Measurements from ENCODE around the gene FAM193A. TPM values are rescaled to one million over a fixed set of nuclear protein-coding genes. Genes with fewer than 3 reads are reported as not detected.

The FAM193A gene
- total and polyA plus RNA-seq, 2 experiments from 2014 or later: 12.0 to 22.9 TPM

DNA sequence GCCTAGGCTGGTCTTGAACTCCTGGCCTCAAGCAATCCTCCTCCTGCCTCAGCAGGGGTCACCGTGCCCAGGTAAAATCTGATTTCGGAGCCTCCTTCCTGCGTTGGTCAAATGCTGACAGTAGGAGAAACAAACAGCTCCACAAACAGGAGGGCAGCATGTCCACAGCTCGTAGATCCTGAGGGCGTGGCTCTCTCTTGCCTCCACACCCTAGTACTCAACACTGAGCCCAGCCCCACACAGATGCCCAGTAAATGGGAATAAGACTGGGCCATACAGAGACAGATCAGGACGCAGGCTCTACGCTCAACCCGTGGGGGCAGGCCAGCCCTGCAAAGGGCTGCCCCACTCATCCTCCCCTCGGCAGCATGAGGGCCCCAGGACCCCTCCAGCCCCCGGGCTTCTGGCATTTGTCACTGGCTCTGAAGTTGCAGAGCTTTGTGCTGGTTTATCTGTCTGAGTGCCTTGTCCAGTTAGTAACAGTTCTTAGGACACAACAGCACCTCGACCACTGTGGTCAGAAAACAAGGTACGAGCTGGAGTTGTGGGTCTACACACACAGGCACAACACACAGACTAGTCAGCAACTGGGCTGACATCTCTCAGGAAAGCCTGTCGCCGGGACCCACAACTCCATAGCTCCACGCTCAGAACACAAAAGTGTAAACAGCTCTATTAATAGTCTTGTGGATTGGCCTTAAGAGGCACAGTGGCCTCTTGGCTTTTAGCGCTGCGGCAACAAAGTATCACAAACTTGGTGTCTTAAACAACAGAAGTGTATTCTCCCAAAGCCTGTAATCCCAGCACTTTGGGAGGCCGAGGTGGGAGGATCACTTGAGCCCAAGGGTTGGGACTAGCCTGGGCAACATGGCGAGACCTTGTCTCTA is 214.5 kb downstream of the FAM193A start:
- DNase-seq (ENCODE audit: low spot score) (no peak), ATAC-seq (peak; percentile 23)
- H3K36me3 Mint-ChIP-seq (ENCODE audit: low read depth): peaks cover 19% of the 10 kb centered on the region
- Histone ChIP-seq H3K4me2 (no peak overlapping the region), H3K4me3 (no peak overlapping the region), H3F3A (replicated peaks; ENCODE audit: low read depth) (no peaks in the 10 kb centered on the region), H3K79me2 (replicated peaks; ENCODE audit: insufficient read depth) (peaks cover 38% of the 10 kb centered on the region), H3K9me2 (ENCODE audit: insufficient read depth) (no peaks in the 10 kb centered on the region), H2AFZ (no peak overlapping the region), H4K20me1 (replicated peaks; ENCODE audit: insufficient read depth) (peaks cover 4% of the 10 kb centered on the region), H3K4me1 (ENCODE audit: insufficient read depth) (no peaks in the 10 kb centered on the region), H3K36me3 (ENCODE audit: insufficient read depth) (peaks cover 2% of the 10 kb centered on the region; the same call in 1 of the 2 replicates), H3K27me3 (ENCODE audit: insufficient read depth) (no peaks in the 10 kb centered on the region), H3K27ac (ENCODE audit: low read depth) (peak overlapping the region; percentile 19; the same call in 1 of the 2 replicates)
- TF ChIP-seq ZNF331 (CRISPR knock-in tag; IDR thresholded peaks at IDR 0.05; ENCODE audit: low read depth) (no peak), POLR2AphosphoS5 (IDR thresholded peaks at IDR 0.05; ENCODE audit: low read depth) (no peak), ZNF114 (CRISPR knock-in tag; IDR thresholded peaks at IDR 0.05) (no peak), CREB1 (CRISPR knock-in tag; IDR thresholded peaks at IDR 0.05; ENCODE audit: low read depth) (no peak), STAT1 (IDR thresholded peaks at IDR 0.05; ENCODE audit: unreplicated experiment) (no peak), EZH2 (IDR thresholded peaks at IDR 0.05; ENCODE audit: low read depth, unreplicated experiment) (no peak), EZH2phosphoT487 (IDR thresholded peaks at IDR 0.05; ENCODE audit: unreplicated experiment) (no peak), NANOG (IDR thresholded peaks at IDR 0.05; ENCODE audit: borderline replicate concordance) (no peak), JUNB (IDR thresholded peaks at IDR 0.05; ENCODE audit: unreplicated experiment) (no peak)
- TF ChIP-seq, protein P1, sequence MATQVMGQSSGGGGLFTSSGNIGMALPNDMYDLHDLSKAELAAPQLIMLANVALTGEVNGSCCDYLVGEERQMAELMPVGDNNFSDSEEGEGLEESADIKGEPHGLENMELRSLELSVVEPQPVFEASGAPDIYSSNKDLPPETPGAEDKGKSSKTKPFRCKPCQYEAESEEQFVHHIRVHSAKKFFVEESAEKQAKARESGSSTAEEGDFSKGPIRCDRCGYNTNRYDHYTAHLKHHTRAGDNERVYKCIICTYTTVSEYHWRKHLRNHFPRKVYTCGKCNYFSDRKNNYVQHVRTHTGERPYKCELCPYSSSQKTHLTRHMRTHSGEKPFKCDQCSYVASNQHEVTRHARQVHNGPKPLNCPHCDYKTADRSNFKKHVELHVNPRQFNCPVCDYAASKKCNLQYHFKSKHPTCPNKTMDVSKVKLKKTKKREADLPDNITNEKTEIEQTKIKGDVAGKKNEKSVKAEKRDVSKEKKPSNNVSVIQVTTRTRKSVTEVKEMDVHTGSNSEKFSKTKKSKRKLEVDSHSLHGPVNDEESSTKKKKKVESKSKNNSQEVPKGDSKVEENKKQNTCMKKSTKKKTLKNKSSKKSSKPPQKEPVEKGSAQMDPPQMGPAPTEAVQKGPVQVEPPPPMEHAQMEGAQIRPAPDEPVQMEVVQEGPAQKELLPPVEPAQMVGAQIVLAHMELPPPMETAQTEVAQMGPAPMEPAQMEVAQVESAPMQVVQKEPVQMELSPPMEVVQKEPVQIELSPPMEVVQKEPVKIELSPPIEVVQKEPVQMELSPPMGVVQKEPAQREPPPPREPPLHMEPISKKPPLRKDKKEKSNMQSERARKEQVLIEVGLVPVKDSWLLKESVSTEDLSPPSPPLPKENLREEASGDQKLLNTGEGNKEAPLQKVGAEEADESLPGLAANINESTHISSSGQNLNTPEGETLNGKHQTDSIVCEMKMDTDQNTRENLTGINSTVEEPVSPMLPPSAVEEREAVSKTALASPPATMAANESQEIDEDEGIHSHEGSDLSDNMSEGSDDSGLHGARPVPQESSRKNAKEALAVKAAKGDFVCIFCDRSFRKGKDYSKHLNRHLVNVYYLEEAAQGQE (IDR thresholded peaks at IDR 0.05; ENCODE audit: unreplicated experiment): no peak
- TF ChIP-seq, protein P2, sequence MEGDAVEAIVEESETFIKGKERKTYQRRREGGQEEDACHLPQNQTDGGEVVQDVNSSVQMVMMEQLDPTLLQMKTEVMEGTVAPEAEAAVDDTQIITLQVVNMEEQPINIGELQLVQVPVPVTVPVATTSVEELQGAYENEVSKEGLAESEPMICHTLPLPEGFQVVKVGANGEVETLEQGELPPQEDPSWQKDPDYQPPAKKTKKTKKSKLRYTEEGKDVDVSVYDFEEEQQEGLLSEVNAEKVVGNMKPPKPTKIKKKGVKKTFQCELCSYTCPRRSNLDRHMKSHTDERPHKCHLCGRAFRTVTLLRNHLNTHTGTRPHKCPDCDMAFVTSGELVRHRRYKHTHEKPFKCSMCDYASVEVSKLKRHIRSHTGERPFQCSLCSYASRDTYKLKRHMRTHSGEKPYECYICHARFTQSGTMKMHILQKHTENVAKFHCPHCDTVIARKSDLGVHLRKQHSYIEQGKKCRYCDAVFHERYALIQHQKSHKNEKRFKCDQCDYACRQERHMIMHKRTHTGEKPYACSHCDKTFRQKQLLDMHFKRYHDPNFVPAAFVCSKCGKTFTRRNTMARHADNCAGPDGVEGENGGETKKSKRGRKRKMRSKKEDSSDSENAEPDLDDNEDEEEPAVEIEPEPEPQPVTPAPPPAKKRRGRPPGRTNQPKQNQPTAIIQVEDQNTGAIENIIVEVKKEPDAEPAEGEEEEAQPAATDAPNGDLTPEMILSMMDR (conservative IDR thresholded peaks at IDR 0.05; ENCODE audit: low read depth in 2 of 2): no peak
- TF ChIP-seq, protein P3, sequence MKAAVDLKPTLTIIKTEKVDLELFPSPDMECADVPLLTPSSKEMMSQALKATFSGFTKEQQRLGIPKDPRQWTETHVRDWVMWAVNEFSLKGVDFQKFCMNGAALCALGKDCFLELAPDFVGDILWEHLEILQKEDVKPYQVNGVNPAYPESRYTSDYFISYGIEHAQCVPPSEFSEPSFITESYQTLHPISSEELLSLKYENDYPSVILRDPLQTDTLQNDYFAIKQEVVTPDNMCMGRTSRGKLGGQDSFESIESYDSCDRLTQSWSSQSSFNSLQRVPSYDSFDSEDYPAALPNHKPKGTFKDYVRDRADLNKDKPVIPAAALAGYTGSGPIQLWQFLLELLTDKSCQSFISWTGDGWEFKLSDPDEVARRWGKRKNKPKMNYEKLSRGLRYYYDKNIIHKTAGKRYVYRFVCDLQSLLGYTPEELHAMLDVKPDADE (IDR thresholded peaks at IDR 0.05): no peak
- TF ChIP-seq, protein P4, sequence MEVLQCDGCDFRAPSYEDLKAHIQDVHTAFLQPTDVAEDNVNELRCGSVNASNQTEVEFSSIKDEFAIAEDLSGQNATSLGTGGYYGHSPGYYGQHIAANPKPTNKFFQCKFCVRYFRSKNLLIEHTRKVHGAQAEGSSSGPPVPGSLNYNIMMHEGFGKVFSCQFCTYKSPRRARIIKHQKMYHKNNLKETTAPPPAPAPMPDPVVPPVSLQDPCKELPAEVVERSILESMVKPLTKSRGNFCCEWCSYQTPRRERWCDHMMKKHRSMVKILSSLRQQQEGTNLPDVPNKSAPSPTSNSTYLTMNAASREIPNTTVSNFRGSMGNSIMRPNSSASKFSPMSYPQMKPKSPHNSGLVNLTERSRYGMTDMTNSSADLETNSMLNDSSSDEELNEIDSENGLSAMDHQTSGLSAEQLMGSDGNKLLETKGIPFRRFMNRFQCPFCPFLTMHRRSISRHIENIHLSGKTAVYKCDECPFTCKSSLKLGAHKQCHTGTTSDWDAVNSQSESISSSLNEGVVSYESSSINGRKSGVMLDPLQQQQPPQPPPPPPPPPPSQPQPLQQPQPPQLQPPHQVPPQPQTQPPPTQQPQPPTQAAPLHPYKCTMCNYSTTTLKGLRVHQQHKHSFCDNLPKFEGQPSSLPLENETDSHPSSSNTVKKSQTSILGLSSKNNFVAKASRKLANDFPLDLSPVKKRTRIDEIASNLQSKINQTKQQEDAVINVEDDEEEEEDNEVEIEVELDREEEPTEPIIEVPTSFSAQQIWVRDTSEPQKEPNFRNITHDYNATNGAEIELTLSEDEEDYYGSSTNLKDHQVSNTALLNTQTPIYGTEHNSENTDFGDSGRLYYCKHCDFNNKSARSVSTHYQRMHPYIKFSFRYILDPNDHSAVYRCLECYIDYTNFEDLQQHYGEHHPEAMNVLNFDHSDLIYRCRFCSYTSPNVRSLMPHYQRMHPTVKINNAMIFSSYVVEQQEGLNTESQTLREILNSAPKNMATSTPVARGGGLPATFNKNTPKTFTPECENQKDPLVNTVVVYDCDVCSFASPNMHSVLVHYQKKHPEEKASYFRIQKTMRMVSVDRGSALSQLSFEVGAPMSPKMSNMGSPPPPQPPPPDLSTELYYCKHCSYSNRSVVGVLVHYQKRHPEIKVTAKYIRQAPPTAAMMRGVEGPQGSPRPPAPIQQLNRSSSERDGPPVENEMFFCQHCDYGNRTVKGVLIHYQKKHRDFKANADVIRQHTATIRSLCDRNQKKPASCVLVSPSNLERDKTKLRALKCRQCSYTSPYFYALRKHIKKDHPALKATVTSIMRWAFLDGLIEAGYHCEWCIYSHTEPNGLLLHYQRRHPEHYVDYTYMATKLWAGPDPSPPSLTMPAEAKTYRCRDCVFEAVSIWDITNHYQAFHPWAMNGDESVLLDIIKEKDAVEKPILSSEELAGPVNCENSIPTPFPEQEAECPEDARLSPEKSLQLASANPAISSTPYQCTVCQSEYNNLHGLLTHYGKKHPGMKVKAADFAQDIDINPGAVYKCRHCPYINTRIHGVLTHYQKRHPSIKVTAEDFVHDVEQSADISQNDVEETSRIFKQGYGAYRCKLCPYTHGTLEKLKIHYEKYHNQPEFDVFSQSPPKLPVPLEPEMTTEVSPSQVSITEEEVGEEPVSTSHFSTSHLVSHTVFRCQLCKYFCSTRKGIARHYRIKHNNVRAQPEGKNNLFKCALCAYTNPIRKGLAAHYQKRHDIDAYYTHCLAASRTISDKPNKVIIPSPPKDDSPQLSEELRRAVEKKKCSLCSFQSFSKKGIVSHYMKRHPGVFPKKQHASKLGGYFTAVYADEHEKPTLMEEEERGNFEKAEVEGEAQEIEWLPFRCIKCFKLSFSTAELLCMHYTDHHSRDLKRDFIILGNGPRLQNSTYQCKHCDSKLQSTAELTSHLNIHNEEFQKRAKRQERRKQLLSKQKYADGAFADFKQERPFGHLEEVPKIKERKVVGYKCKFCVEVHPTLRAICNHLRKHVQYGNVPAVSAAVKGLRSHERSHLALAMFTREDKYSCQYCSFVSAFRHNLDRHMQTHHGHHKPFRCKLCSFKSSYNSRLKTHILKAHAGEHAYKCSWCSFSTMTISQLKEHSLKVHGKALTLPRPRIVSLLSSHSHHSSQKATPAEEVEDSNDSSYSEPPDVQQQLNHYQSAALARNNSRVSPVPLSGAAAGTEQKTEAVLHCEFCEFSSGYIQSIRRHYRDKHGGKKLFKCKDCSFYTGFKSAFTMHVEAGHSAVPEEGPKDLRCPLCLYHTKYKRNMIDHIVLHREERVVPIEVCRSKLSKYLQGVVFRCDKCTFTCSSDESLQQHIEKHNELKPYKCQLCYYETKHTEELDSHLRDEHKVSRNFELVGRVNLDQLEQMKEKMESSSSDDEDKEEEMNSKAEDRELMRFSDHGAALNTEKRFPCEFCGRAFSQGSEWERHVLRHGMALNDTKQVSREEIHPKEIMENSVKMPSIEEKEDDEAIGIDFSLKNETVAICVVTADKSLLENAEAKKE (CRISPR knock-in tag; IDR thresholded peaks at IDR 0.05): no peak
- no peaks in the 10 kb centered on the region; the same call in 2 of the 3 replicates for H3K9me3 Mint-ChIP-seq
- H3K27ac Mint-ChIP-seq: no peak overlapping the region
- peaks cover 7% of the 10 kb centered on the region for H3K4me1 Mint-ChIP-seq
- H3K4me3 Mint-ChIP-seq: no peak overlapping the region
- H3K27me3 Mint-ChIP-seq (ENCODE audit: insufficient read depth, low read depth, poor library complexity): peaks cover 8% of the 10 kb centered on the region
